Measurements from ENCODE around the gene SRSF1. TPM values are rescaled to one million over a fixed set of nuclear protein-coding genes. Genes with fewer than 3 reads are reported as not detected.

Gene SRSF1
- total and polyA plus RNA-seq, 5 donors from 2014 or later = 46.1 to 114 (median 50.8) TPM

DNA sequence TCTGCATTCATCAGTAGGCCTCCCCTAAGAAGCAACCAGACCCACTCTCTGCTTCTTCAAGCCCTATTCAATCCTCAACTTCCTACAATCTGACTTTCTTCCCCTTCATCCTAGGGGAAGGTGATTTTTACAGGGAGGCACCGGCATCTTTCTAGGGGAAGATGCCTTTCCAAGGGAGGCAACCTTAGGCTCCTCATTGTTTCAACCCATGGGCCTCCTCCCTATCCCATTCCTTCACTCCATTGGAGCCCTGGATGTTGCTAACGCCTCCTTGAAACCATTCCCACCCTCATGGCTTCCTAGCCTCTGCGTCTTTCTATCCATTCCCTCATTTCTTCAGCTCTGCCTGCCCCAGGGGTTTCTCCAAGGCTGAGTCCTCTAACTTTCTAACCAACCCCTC, 49.2 kb downstream of the SRSF1 start:
- peaks cover 16% of the 10 kb centered on the region for H3K27me3 ChIP-seq (ENCODE audit: control insufficient read depth, insufficient read depth, low read length)
- H3K36me3 Mint-ChIP-seq = no peaks in the 10 kb centered on the region
- H3K4me1 ChIP-seq (ENCODE audit: control insufficient read depth, insufficient read depth, low read length, poor library complexity, severe bottlenecking) = peaks cover 20% of the 10 kb centered on the region
- no peak overlapping the region for H3K4me3 ChIP-seq (ENCODE audit: low read depth, low read length)
- ATAC-seq (ENCODE audit: low read depth in 2 of 2) = no peak
- peaks cover 0 to 4% (median 0%) of the 10 kb centered on the region in 7 donors for H3K9me3 Mint-ChIP-seq
- H3K27ac Mint-ChIP-seq = no peak overlapping the region
- H3K4me1 Mint-ChIP-seq = peaks cover 0 to 23% (median 15%) of the 10 kb centered on the region in 4 donors
- no peak for DNase-seq
- H3K9me3 ChIP-seq (ENCODE audit: control insufficient read depth in 2 of 2, low read length in 2 of 2) = no peaks in the 10 kb centered on the region
- H3K4me3 Mint-ChIP-seq = peak overlapping the region; percentile 1 to 48 (median 12)
- no peak overlapping the region for H3K27ac ChIP-seq (ENCODE audit: insufficient read depth, low read length, poor library complexity, severe bottlenecking)
- H3K36me3 ChIP-seq (ENCODE audit: control insufficient read depth, insufficient read depth, low read length) = no peaks in the 10 kb centered on the region
- peaks cover 72% of the 10 kb centered on the region for H3K27me3 Mint-ChIP-seq

DNA sequence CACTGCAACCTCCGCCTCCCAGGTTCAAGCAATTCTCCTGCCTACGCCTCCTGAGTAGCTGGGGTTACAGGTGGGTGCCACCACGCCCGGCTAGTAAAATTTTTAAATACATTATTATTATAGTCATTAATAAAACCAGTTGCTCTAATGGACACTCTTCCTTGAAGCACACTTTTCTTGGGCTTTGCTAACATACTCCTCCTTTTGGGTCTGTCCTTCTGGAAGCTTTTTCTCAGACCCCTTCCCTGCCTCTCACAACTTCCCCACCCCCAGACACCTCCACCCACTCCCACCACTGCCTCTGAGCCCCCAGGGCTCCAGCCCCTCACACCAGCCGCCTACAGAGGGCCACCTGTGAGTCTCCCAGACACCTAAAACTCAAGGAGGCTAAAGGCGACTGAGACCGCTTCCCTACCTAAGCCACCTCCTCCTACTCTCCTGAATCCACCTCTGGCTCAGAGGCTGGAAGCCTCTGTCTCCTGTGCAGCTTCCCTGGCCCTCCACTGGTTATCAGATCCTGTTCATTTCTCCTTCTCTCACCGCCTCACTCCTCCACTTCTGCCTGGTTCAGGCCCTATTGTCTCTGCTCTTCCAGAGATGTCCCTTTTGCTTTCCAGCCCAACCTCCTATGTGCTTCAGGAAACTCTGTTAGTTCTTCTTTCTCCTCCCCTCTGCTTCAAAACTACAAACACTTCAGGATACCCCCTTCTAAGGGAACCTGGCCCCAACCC, 49.8 kb downstream of the SRSF1 start:
- no peak for ATAC-seq (ENCODE audit: low read depth in 2 of 2)
- peak overlapping the region in 3 of 4 donors; percentile 1 to 15 (median 8) for H3K4me3 Mint-ChIP-seq

DNA sequence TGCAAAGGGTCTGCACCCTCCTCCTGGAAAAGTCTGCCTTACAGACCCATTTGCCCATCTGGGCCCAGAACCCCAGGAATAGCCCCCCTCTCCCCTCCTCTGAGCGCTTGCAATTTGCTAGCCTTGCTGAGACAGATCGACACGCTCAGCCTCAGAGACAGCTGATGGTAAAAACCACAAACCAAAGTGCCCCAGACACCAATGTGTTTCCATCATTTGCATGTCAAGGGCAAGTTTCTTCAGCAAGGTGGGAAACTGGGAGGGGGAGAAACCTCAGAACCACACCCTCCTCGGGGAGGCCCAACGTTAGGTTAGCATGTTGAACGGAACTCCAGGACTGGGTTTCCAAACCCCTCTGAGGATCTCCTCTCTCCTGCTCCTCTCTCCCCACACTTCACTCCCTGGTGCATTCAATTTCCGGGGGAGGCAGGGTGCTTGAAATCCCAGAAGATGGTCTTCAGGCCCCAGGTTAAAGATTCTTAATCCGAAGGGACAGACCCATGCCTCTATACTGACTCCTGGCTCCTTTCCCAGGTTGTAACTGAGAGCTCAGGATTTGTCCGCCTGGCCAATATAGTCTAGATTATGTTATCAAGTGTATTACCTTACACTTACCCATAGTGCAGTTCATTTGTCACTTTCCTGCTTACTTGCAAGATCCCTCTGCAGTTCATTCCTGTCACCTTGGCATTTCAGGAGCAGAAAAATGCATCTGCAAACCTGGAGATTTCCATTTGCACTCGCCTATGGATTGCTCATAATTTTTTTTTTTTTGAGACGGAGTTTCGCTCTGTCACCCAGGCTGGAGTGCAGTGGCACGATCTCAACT, 50.5 kb downstream of the SRSF1 start:
- H3K4me1 ChIP-seq (ENCODE audit: control insufficient read depth, insufficient read depth, low read length, poor library complexity, severe bottlenecking) = peaks cover 20% of the 10 kb centered on the region
- Mint-ChIP-seq H3K9me3 (peaks cover 0 to 4% (median 0%) of the 10 kb centered on the region in 7 donors), H3K4me3 (peak overlapping the region; percentile 72 to 89 (median 81)), H3K36me3 (no peaks in the 10 kb centered on the region), H3K27ac (no peak overlapping the region), H3K4me1 (peaks cover 0 to 24% (median 15%) of the 10 kb centered on the region in 4 donors), H3K27me3 (peaks cover 73% of the 10 kb centered on the region)
- H3K27me3 ChIP-seq (ENCODE audit: control insufficient read depth, insufficient read depth, low read length) = peaks cover 14% of the 10 kb centered on the region
- H3K27ac ChIP-seq (ENCODE audit: insufficient read depth, low read length, poor library complexity, severe bottlenecking) = no peak overlapping the region
- ATAC-seq (ENCODE audit: low read depth in 2 of 2) (peak; percentile 31 to 47), DNase-seq (peak in 2 of 3 donors; percentile 31 to 64)
- peak overlapping the region; percentile 44 for H3K4me3 ChIP-seq (ENCODE audit: low read depth, low read length)
- H3K36me3 ChIP-seq (ENCODE audit: control insufficient read depth, insufficient read depth, low read length) = no peaks in the 10 kb centered on the region
- no peaks in the 10 kb centered on the region for H3K9me3 ChIP-seq (ENCODE audit: control insufficient read depth in 2 of 2, low read length in 2 of 2)

More for the DNA sequence above, 49.8 kb downstream of the SRSF1 start:
- no peak overlapping the region for H3K4me3 ChIP-seq (ENCODE audit: low read depth, low read length)
- H3K27ac ChIP-seq (ENCODE audit: insufficient read depth, low read length, poor library complexity, severe bottlenecking) = no peak overlapping the region
- no peaks in the 10 kb centered on the region for H3K9me3 ChIP-seq (ENCODE audit: control insufficient read depth in 2 of 2, low read length in 2 of 2)
- peaks cover 72% of the 10 kb centered on the region for H3K27me3 Mint-ChIP-seq
- peaks cover 0 to 4% (median 0%) of the 10 kb centered on the region in 7 donors for H3K9me3 Mint-ChIP-seq
- peaks cover 20% of the 10 kb centered on the region for H3K4me1 ChIP-seq (ENCODE audit: control insufficient read depth, insufficient read depth, low read length, poor library complexity, severe bottlenecking)
- no peak for DNase-seq
- no peaks in the 10 kb centered on the region for H3K36me3 ChIP-seq (ENCODE audit: control insufficient read depth, insufficient read depth, low read length)
- no peaks in the 10 kb centered on the region for H3K36me3 Mint-ChIP-seq
- H3K4me1 Mint-ChIP-seq = peaks cover 0 to 24% (median 15%) of the 10 kb centered on the region in 4 donors
- no peak overlapping the region for H3K27ac Mint-ChIP-seq
- H3K27me3 ChIP-seq (ENCODE audit: control insufficient read depth, insufficient read depth, low read length) = peaks cover 14% of the 10 kb centered on the region

DNA sequence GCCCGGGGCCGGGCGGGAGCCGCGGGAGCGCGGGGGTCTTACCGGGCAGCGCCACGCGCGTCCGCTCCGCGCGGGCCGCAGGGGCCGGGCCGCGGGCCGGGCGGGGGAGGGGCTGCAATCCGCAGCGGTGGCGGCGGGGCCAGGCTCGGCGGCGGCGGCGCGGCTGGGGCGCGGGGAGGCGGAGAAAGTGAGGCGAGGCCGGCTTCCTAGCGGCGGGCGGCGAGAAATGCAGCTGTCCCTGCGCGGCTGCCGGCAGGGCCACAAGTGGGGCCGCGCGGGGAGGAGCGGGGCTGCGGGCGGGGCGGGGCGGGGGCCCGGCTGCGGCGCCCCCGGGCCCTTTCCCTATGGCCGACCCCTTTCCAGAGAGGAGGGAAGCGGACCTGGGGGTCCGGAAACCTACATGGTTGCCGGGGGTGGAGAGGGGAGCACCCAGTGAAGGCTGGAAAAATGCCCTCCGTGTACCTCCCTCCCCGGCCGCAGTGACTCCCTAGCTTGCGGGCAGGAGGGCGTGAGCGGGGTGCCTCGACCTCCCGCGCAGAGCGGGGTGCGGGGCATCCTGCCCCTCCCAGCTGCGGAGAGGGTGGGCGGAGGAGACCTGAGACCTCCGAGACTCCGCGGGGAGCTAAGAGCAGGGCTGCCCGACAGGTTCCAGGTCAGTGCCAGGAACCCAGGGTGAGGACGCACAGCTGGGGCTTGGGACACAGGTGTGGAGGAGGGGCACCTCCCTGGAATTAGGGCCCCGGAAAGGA, 51.7 kb downstream of the SRSF1 start, which contains the start of gene CUEDC1:
Gene CUEDC1, minus strand, starts transcription at position 230 of the 749 bp plus-strand sequence. CDS start 69,848 bp downstream, outside the sequence.
- H3K4me1 ChIP-seq (ENCODE audit: control insufficient read depth, insufficient read depth, low read length, poor library complexity, severe bottlenecking) = peaks cover 25% of the 10 kb centered on the region
- peak within 1 kb of the TSS; percentile 72 to 83 (median 80) for H3K4me3 Mint-ChIP-seq
- no peak within 1 kb of the TSS for H3K27ac ChIP-seq (ENCODE audit: insufficient read depth, low read length, poor library complexity, severe bottlenecking)
- peak within 1 kb of the TSS in 2 of 3 donors; percentile 23 to 67 for H3K27ac Mint-ChIP-seq
- peaks cover 0 to 30% (median 18%) of the 10 kb centered on the region in 4 donors for H3K4me1 Mint-ChIP-seq
- H3K36me3 ChIP-seq (ENCODE audit: control insufficient read depth, insufficient read depth, low read length) = no peaks in the 10 kb centered on the region
- H3K9me3 Mint-ChIP-seq = peaks cover 0 to 4% (median 0%) of the 10 kb centered on the region in 7 donors
- ATAC-seq (ENCODE audit: low read depth in 2 of 2) (peak; percentile 68 to 80), DNase-seq (peak; percentile 37 to 51 (median 49))
- no peaks in the 10 kb centered on the region for H3K36me3 Mint-ChIP-seq
- no peaks in the 10 kb centered on the region for H3K9me3 ChIP-seq (ENCODE audit: control insufficient read depth in 2 of 2, low read length in 2 of 2)
- H3K27me3 ChIP-seq (ENCODE audit: control insufficient read depth, insufficient read depth, low read length) = peaks cover 14% of the 10 kb centered on the region
- peak within 1 kb of the TSS; percentile 44 for H3K4me3 ChIP-seq (ENCODE audit: low read depth, low read length)
- H3K27me3 Mint-ChIP-seq = peaks cover 67% of the 10 kb centered on the region

DNA sequence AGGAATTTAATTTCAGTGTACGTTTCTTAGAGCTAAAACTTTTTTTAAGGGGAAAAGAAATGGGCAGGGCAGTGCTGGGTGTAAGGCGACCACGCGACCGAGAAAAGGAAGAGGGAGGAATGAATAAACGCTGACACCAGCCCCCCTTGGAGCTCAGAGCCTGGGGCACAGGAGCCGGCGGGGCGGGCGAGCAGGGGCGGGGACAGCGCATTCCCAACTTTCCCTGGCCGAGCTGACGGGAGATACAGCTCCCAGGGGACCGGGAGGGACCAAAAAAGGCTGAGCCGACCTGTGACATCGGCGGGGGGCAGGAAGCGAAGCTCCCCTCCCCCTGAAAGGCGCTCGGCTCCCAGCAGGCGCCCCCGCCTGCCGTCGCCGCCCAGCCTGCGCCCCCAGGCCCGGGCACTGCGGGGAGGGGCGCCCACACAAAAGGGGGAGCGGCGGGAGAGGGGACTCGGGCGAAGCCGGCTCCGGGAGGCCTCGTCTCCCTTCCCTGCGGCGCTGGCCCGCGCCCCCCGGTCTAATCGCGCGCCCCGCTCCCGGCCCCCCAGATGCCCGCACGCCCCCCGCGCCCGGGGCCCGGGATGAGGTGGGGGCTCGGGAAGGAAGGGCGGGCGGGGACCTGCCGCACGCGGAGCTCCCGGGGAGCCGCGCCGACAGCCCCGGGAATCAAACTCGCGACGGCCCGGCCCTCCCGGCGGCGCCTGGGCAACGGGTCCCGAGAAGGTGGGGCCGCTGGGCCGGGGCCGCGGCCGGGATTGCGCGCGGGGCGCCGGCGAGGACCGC, 52.5 kb downstream of the SRSF1 start:
- peaks cover 25% of the 10 kb centered on the region for H3K4me1 ChIP-seq (ENCODE audit: control insufficient read depth, insufficient read depth, low read length, poor library complexity, severe bottlenecking)
- peak overlapping the region in 3 of 4 donors; percentile 71 to 82 (median 80) for H3K4me3 Mint-ChIP-seq
- H3K9me3 ChIP-seq (ENCODE audit: control insufficient read depth in 2 of 2, low read length in 2 of 2) = no peaks in the 10 kb centered on the region
- peak overlapping the region in 2 of 3 donors; percentile 43 to 67 for H3K27ac Mint-ChIP-seq
- H3K4me3 ChIP-seq (ENCODE audit: low read depth, low read length) = no peak overlapping the region
- H3K36me3 Mint-ChIP-seq = no peaks in the 10 kb centered on the region
- peaks cover 0 to 30% (median 18%) of the 10 kb centered on the region in 4 donors for H3K4me1 Mint-ChIP-seq
- DNase-seq (no peak), ATAC-seq (ENCODE audit: low read depth in 2 of 2) (no peak)
- peaks cover 60% of the 10 kb centered on the region for H3K27me3 Mint-ChIP-seq
- peaks cover 0 to 4% (median 0%) of the 10 kb centered on the region in 7 donors for H3K9me3 Mint-ChIP-seq
- H3K27me3 ChIP-seq (ENCODE audit: control insufficient read depth, insufficient read depth, low read length) = peaks cover 14% of the 10 kb centered on the region
- no peaks in the 10 kb centered on the region for H3K36me3 ChIP-seq (ENCODE audit: control insufficient read depth, insufficient read depth, low read length)
- no peak overlapping the region for H3K27ac ChIP-seq (ENCODE audit: insufficient read depth, low read length, poor library complexity, severe bottlenecking)

DNA sequence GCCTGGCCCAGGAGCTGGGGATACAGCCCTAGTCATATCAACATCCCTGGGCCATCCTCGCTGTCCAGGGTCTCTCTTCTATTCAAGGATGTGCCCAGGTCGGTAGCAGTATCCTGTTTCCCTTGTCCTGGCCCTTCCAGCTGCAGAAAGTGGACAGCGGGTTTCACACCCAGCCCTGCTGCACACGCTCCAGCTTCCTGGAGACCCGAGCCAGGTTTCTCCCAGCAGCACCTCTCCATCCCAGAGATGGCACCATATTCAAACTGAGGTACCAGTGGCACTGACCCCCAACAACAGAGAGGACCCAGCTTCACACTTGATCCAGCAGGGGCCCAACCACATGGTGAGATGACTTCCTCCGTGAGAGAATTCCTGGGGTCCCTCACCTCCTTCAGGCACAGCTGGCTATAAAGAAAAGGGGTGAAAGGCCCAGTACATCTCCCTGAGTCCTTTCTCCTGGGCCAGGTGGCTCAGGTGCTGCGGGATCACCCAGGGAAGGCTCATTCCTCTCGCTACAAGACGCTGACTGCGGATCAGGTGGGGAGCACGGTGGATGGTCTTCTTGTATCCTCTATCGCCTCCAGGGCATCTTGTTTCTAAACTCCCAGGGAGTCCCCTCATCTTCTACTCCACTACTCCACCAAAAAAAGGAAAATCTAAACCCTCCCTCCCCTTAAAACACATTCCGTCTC, 53.2 kb downstream of the SRSF1 start:
- H3K27me3 Mint-ChIP-seq = peaks cover 54% of the 10 kb centered on the region
- Histone ChIP-seq H3K4me1 (ENCODE audit: control insufficient read depth, insufficient read depth, low read length, poor library complexity, severe bottlenecking) (peaks cover 25% of the 10 kb centered on the region), H3K9me3 (ENCODE audit: control insufficient read depth in 2 of 2, low read length in 2 of 2) (no peaks in the 10 kb centered on the region), H3K27ac (ENCODE audit: insufficient read depth, low read length, poor library complexity, severe bottlenecking) (no peak overlapping the region), H3K27me3 (ENCODE audit: control insufficient read depth, insufficient read depth, low read length) (peaks cover 11% of the 10 kb centered on the region), H3K4me3 (ENCODE audit: low read depth, low read length) (no peak overlapping the region), H3K36me3 (ENCODE audit: control insufficient read depth, insufficient read depth, low read length) (no peaks in the 10 kb centered on the region)
- peak overlapping the region in 2 of 3 donors; percentile 43 to 67 for H3K27ac Mint-ChIP-seq
- no peaks in the 10 kb centered on the region for H3K36me3 Mint-ChIP-seq
- no peak for DNase-seq
- H3K9me3 Mint-ChIP-seq = peaks cover 0 to 4% (median 0%) of the 10 kb centered on the region in 7 donors
- peaks cover under 1 to 33% (median 18%) of the 10 kb centered on the region in 4 donors for H3K4me1 Mint-ChIP-seq
- peak overlapping the region; percentile 68 to 82 (median 76) for H3K4me3 Mint-ChIP-seq
- ATAC-seq (ENCODE audit: low read depth in 2 of 2) = no peak

All from CD4-positive, CD25-positive, alpha-beta regulatory T cell (primary cell).